ENCODE data around the gene SOBP. TPM values are rescaled to one million over a fixed set of nuclear protein-coding genes. Genes with fewer than 3 reads are reported as not detected.

The SOBP gene
- total and polyA plus RNA-seq, 2 donors (not counting 3 experiments of a cell fraction or from before 2014, with no cell fraction given), result 0.35 to 6.6 TPM

GRCh38 chr6:107697682-107698081 is 207.8 kb downstream of the SOBP start:
- Histone ChIP-seq H3K4me3 (replicated peaks in 1 of 3; ENCODE audit: insufficient read depth in 1 of 3, low read depth in 1 of 3, low read length in 3 of 3) (no peak overlapping the region), H3K4me2 (ENCODE audit: insufficient read depth, low read length) (no peak overlapping the region), H3K27me3 (ENCODE audit: control insufficient read depth in 2 of 2, insufficient read depth in 2 of 2, low read length in 2 of 2) (peaks cover 1 to 3% of the 10 kb centered on the region in 2 experiments), H3K36me3 (ENCODE audit: control insufficient read depth in 2 of 2, extremely low read depth in 1 of 2, insufficient read depth in 2 of 2, low read length in 2 of 2) (no peaks in the 10 kb centered on the region), H3K9ac (replicated peaks; ENCODE audit: extremely low read depth, insufficient read depth, low read length) (no peak overlapping the region), H3K79me2 (ENCODE audit: control insufficient read depth, insufficient read depth, low read length) (no peaks in the 10 kb centered on the region), H3K4me1 (ENCODE audit: control insufficient read depth, extremely low read depth, insufficient read depth, low read length) (no peaks in the 10 kb centered on the region), H3K9me1 (replicated peaks; ENCODE audit: control insufficient read depth, extremely low read depth, insufficient read depth, low read length) (no peaks in the 10 kb centered on the region), H4K20me1 (replicated peaks; ENCODE audit: control insufficient read depth, extremely low read depth, insufficient read depth, low read length) (no peaks in the 10 kb centered on the region), H3K27ac (ENCODE audit: insufficient read depth, low read depth, low read length) (no peak overlapping the region), H3K9me3 (replicated peaks; ENCODE audit: control insufficient read depth, insufficient read depth, low read length) (no peaks in the 10 kb centered on the region), H2AFZ (ENCODE audit: low read depth, low read length) (no peak overlapping the region)
- TF ChIP-seq GATA2 (IDR thresholded peaks at IDR 0.05; ENCODE audit: insufficient read depth, insufficient read length, low read depth, low read length) (no peak), MAX (IDR thresholded peaks at IDR 0.05; ENCODE audit: insufficient read depth, insufficient read length) (no peak), EZH2 (IDR thresholded peaks at IDR 0.05; ENCODE audit: borderline replicate concordance, low read depth, low read length, severe bottlenecking) (no peak), POLR2AphosphoS5 (IDR thresholded peaks at IDR 0.05; ENCODE audit: insufficient read depth, low read depth, low read length) (no peak), POLR2A (IDR thresholded peaks at IDR 0.05; ENCODE audit: low read depth, low read length) (no peak), MYC (IDR thresholded peaks at IDR 0.05; ENCODE audit: low read depth, low read length) (no peak), FOS (IDR thresholded peaks at IDR 0.05; ENCODE audit: borderline replicate concordance, insufficient read depth, low read length) (no peak), JUN (IDR thresholded peaks at IDR 0.05; ENCODE audit: borderline replicate concordance, insufficient read depth, insufficient read length, low read depth) (no peak)
- TF ChIP-seq, protein P1, sequence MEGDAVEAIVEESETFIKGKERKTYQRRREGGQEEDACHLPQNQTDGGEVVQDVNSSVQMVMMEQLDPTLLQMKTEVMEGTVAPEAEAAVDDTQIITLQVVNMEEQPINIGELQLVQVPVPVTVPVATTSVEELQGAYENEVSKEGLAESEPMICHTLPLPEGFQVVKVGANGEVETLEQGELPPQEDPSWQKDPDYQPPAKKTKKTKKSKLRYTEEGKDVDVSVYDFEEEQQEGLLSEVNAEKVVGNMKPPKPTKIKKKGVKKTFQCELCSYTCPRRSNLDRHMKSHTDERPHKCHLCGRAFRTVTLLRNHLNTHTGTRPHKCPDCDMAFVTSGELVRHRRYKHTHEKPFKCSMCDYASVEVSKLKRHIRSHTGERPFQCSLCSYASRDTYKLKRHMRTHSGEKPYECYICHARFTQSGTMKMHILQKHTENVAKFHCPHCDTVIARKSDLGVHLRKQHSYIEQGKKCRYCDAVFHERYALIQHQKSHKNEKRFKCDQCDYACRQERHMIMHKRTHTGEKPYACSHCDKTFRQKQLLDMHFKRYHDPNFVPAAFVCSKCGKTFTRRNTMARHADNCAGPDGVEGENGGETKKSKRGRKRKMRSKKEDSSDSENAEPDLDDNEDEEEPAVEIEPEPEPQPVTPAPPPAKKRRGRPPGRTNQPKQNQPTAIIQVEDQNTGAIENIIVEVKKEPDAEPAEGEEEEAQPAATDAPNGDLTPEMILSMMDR (IDR thresholded peaks at IDR 0.05; ENCODE audit: extremely low read depth in 1 of 2, insufficient read depth in 1 of 2, low read depth in 1 of 2, low read length in 2 of 2), result no peak
- intact Hi-C loops (cut with micrococcal nuclease) (no loop called here), dilution Hi-C loops (cut with MboI; ENCODE audit: extremely low pct_ligation_motif_present, low sequenced_read_pairs) (no loop called here)
- FAIRE-seq (no peak), DNase-seq (ENCODE audit: low read depth, low spot score) (no peak)
- no TSS peak for BruUV-seq (replicated peaks)
- ChIA-PET CTCF (no interaction called here), POLR2A (no interaction called here)
